Nephron progenitor cell (in vitro differentiated cells): Measurements from ENCODE around the gene TEKT1.
"Not testable (repeated sequence)": the region's sequence is repeated elsewhere in the genome, so short reads cannot be mapped to it uniquely, and the experiment has no call there.

Experiments used
- DNase-seq: peaks from one replicate; pipeline ENCODE4 v3.0.0; 2021
- H3K27ac Mint-ChIP-seq: 2 replicates; pipeline ENCODE4 v1.8.0; 2021; ENCODE audit warnings: mild to moderate bottlenecking, moderate library complexity, mixed read lengths
- H3K27me3 Mint-ChIP-seq: 2 replicates; pipeline ENCODE4 v1.8.0; 2021; ENCODE audit warnings: mild to moderate bottlenecking, low read depth, mixed read lengths; ENCODE audit not compliant: poor library complexity
- H3K36me3 Mint-ChIP-seq: 2 replicates; pipeline ENCODE4 v1.8.0; 2021; ENCODE audit warnings: low read depth, mixed read lengths
- H3K4me1 Mint-ChIP-seq: 2 replicates; pipeline ENCODE4 v1.8.0; 2021; ENCODE audit warnings: mixed read lengths
- H3K4me3 Mint-ChIP-seq: 2 replicates; pipeline ENCODE4 v1.8.0; 2021; ENCODE audit warnings: mild to moderate bottlenecking, moderate library complexity, mixed read lengths
- H3K9me3 Mint-ChIP-seq: 2 replicates; pipeline ENCODE4 v1.8.0; 2021; ENCODE audit warnings: mild to moderate bottlenecking, moderate library complexity, mixed read lengths
- TF ChIP-seq, protein P1 (sequence below): fragments of 200-600 bp; sonication (generic); IDR thresholded peaks from 2 replicates; pipeline ENCODE4 v1.5.0; 2021; ENCODE audit warnings: antibody characterized with exemption

The TEKT1 gene

DNA sequence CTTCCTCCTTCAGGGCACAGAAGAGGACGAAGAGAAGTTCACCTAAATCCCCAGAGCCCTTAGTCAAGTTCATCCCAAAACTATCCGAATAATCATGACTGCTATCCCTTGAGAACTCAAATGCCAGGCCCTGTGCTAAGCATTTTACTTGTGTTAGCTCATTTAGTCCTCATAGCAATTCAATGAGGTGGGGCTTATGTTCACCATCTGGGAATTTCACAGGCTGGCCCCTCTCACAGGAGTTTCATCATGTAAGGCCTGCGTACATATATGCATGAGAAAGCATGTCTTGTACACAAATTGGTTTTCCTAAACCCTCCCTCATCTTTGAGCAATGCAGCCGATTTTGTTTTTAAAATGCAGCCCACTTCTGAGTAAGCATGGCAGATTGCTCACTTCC, 12.9 kb upstream of the TEKT1 start:
- not testable (repeated sequence) for H3K4me3 Mint-ChIP-seq, H3K27ac Mint-ChIP-seq, H3K36me3 Mint-ChIP-seq, DNase-seq, H3K9me3 Mint-ChIP-seq, H3K4me1 Mint-ChIP-seq
- peaks cover 77% of the 10 kb centered on the region for H3K27me3 Mint-ChIP-seq

DNA sequence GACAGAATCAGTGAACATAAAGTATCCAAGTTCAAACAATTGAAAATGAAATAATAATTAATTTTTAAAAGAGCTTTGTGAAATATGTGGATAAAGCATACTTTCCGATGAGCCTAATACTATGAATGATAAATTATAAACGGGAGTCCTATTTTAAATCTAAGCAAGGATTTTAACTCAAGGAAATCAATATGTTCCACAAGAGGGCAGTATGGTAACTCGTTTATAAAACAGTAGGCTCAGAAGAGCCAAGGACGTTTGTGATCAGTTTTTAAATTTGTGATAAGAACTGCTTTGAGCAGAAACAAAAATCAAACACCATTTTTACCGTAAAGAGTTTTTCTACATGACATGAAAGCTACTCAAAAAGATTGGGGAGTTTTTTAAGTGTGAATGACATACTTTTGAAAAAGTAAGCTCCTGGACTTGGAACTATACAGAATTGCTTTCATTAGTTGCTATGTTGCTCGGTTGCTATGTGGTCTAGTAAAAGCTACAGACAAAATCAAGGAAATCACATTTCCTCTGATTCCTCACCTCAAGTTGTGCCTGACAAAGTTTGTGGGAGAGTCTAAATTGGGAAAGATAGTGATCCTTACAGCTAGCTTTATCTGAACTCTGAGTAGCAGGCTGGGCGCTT, 11.8 kb upstream of the TEKT1 start:
- Mint-ChIP-seq H3K27me3 (peaks cover 87% of the 10 kb centered on the region), H3K27ac (no peak overlapping the region)

DNA sequence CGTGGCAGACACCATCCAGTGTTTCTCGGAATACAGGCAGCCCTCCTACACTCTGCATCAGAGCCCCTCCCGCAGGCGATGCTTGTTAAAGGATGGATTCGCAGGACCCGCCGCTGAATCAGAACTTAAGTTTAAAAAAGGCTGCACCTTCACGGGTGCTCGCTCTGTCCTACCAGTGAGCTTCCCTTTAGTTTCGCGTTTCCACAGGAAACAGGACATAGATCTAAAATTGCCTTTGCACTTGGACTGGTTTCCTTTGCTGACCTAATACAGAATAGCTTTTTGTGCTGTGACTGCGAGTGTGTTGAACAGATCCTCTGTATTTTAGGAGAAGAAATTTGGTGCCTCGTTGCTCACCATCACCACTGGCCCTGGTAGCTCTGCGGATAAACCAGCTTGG, 10.2 kb upstream of the TEKT1 start:
- H3K27me3 Mint-ChIP-seq = peaks cover 88% of the 10 kb centered on the region
- H3K4me1 Mint-ChIP-seq, DNase-seq, H3K9me3 Mint-ChIP-seq, H3K36me3 Mint-ChIP-seq, H3K4me3 Mint-ChIP-seq, H3K27ac Mint-ChIP-seq: not testable (repeated sequence)

More for the DNA sequence above, 11.8 kb upstream of the TEKT1 start:
- no peak for DNase-seq
- no peak overlapping the region for H3K4me3 Mint-ChIP-seq
- H3K9me3 Mint-ChIP-seq = peaks cover 4% of the 10 kb centered on the region
- TF ChIP-seq, protein P1, sequence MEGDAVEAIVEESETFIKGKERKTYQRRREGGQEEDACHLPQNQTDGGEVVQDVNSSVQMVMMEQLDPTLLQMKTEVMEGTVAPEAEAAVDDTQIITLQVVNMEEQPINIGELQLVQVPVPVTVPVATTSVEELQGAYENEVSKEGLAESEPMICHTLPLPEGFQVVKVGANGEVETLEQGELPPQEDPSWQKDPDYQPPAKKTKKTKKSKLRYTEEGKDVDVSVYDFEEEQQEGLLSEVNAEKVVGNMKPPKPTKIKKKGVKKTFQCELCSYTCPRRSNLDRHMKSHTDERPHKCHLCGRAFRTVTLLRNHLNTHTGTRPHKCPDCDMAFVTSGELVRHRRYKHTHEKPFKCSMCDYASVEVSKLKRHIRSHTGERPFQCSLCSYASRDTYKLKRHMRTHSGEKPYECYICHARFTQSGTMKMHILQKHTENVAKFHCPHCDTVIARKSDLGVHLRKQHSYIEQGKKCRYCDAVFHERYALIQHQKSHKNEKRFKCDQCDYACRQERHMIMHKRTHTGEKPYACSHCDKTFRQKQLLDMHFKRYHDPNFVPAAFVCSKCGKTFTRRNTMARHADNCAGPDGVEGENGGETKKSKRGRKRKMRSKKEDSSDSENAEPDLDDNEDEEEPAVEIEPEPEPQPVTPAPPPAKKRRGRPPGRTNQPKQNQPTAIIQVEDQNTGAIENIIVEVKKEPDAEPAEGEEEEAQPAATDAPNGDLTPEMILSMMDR = peak; percentile 65
- H3K4me1 Mint-ChIP-seq = no peaks in the 10 kb centered on the region
- no peaks in the 10 kb centered on the region for H3K36me3 Mint-ChIP-seq

DNA sequence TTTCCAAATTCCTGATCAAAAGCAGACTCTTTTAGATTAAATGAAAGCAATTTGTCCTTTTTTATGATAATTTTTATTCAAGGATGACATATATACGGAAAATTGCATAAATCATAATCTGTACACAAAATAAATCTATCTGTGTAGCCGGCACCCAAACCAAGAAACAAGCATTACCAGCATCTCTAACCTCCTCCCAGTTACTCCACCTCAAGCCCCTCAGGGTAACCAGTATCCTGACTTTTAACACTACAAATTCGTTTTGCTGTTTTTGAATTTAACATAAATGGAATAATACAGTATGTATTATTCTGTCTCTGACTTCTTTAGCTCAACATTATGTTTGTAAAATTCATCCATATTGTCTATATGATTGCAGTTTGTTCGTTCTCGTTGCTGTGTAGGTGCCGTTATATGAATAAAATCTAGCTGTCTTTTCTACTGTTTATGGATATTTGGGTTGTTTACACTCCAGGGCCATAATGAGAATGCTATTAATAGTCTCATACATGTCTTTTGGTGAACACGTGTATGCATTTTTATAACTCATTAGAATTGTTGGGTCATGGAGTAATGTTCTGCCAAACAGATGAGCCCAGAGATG, 1.0 kb downstream of the TEKT1 start:
- peak overlapping the region; percentile 6 for H3K4me3 Mint-ChIP-seq
- no peak for DNase-seq
- no peaks in the 10 kb centered on the region for H3K9me3 Mint-ChIP-seq
- H3K27me3 Mint-ChIP-seq = peaks cover 82% of the 10 kb centered on the region
- TF ChIP-seq, protein P1 = no peak
- no peak overlapping the region for H3K27ac Mint-ChIP-seq
- peaks cover 15% of the 10 kb centered on the region for H3K4me1 Mint-ChIP-seq
- H3K36me3 Mint-ChIP-seq = no peaks in the 10 kb centered on the region

DNA sequence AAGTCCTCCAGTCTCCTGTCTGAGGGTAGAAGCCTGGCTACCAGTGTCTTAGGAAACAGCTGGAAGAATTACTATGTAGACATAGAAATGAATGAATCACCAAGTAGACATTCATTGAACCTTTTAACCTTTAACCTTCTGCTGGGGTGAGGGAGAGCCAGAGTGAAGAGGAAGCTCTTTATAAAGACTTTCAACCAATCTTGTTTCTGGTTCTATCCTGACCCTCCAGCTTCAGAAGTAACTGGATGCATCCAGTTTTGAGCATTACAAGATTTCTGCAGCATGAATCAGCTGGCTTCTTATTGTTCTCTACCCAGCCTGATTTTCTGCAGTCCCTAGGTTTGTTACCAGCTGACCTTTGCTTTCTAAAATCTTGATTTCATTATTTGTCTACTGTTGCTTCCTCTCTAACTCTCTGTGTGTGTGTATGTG, 8.5 kb downstream of the TEKT1 start:
- H3K9me3 Mint-ChIP-seq = peaks cover 17% of the 10 kb centered on the region
- TF ChIP-seq, protein P1 = no peak

DNA sequence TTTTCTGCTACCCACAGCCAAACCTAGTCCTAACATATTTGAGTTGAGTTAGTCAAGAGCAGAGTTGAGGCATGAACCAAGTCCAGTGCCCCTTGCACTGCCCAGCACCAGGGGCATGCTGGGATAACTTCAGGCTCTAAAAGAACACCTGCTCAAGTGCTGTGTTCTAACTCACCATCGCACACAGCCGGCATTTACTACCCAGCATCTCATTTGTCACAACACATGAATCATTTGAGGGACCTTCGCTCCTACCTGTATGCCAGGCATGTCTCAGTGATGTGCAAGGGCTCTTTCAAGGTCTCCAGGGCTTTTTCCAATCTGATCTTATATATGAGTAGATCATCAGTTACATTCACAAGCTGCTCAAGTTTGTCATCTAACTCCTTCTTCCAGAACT, 12.6 kb downstream of the TEKT1 start:
- peaks cover 40% of the 10 kb centered on the region for H3K27me3 Mint-ChIP-seq
- TF ChIP-seq, protein P1 = no peak
- H3K4me3 Mint-ChIP-seq = no peak overlapping the region
- no peaks in the 10 kb centered on the region for H3K4me1 Mint-ChIP-seq
- DNase-seq = no peak
- H3K27ac Mint-ChIP-seq = no peak overlapping the region
- peaks cover 15% of the 10 kb centered on the region for H3K9me3 Mint-ChIP-seq
- H3K36me3 Mint-ChIP-seq = no peaks in the 10 kb centered on the region

More for the DNA sequence above, 8.5 kb downstream of the TEKT1 start:
- Mint-ChIP-seq H3K27me3 (peaks cover 47% of the 10 kb centered on the region), H3K4me3 (no peak overlapping the region), H3K4me1 (no peaks in the 10 kb centered on the region), H3K27ac (no peak overlapping the region), H3K36me3 (no peaks in the 10 kb centered on the region)
- DNase-seq = no peak

DNA sequence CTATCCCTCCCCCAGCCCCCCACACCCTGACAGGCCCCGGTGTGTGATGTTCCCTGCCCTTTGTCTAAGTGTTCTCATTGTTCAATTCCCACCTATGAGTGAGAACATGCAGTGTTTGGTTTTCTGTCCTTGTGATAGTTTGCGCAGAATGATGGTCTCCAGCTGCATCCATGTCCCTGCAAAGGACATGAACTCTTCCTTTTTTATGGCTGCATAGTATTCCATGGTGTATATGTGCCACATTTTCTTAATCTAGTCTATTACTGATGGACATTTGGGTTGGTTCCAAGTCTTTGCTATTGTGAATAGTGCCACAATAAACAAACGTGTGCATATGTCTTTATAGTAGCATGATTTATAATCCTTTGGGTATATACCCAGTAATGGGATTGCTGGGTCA, 15.2 kb downstream of the TEKT1 start:
- Mint-ChIP-seq H3K27me3 (peaks cover 45% of the 10 kb centered on the region), H3K9me3 (peaks cover 18% of the 10 kb centered on the region)
- not testable (repeated sequence) for DNase-seq, H3K36me3 Mint-ChIP-seq, H3K4me1 Mint-ChIP-seq, H3K4me3 Mint-ChIP-seq, H3K27ac Mint-ChIP-seq
